Measurements from ENCODE around the gene SLC16A9. TPM values are rescaled to one million over a fixed set of nuclear protein-coding genes. Genes with fewer than 3 reads are reported as not detected.

The SLC16A9 gene
- total RNA-seq, 1 donor from 2014 or later, result 2.9 TPM

Other genes with a start within 250 kb of the SLC16A9 start
- gene MRLN, start 43.6 kb upstream of the SLC16A9 start, total RNA-seq, result not detected in 2 replicates
- gene CCDC6, start 196.7 kb upstream of the SLC16A9 start, total RNA-seq, result 57.5 and 58.0 TPM in 2 replicates